ENCODE results near the gene C11orf24.
A peak's percentile ranks its signal among the peaks of the same experiment; 100 is the strongest.

The C11orf24 gene

GRCh38 chr11:68271781-68272608 is at the start of gene C11orf24:
TSS of gene C11orf24 (minus strand) at chr11:68271973. CDS start at chr11:68263767, 8,206 bp downstream.
- DNase-seq (ENCODE audit: low read depth in 1 of 2, low spot score in 1 of 2): peak; percentile 85 to 91

DNA sequence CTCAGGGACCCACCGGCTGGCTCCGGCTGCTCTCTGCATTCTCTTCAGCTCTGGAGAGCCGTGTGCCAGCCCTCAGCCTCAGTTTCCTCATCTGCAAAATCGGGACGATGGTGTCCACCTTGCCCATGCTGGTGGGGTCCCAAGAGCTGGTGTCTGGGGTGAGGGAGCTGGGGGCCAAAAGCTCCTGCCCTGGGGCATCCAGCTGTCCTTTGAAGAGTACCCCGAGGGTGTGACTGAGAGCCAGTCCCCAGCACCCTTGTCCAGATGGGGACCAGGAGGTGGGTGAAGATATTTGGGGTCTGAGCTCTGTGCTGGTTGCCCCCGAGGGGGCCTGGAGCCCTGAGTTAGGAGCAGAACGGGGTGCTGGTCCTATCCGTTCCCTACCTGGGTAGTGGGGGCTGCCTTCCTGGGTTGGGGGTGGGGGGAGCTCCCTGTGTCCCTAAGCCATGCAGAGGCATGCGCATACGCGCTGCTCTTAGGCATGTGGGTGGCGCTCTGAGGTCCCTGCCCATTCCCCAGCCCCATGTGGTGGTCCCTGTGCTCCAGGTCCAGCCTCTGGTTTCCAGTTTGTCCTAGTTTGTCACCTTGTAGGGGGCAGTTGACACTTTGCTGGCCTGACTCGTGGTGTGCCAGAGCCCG is 45.5 kb upstream of the C11orf24 start:
- DNase-seq (ENCODE audit: low read depth in 1 of 2, low spot score in 1 of 2): no peak

DNA sequence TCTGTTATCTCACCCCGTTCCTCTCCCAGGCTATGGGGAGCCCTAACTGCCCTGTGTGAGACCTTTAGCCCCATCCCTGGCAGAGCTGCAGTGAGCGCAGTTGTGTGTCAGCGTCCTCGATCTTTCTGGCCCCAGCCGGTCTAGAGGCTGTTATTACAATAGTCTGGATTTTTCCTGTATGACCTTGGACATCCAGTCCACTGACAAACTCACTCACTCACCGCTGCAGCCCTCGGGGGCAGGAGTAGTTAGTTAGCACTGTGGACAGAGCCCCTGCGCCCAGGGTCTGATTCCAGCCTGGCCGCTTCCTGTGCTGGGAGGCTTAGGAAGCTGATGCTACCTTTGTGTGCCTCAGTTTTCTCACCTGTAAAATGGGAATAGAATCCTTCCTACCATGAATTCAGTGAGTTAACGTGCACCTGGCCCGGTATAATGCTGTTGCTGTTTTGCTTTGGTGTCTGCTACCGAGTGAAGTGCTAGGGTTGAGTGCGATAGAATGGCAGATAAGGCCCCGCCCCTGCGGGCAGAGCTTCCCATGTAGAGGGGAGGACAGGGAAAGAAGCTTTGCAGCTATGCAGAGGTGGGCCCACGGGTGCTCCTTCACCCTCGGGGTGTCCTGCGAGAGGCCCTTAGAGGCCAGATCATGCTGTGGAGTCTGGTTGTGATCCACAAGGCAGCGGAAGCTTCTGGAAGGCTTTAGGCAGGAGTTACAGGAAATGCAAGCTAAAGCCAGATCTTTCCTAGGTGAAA is 43.6 kb upstream of the C11orf24 start:
- no peak for DNase-seq (ENCODE audit: low read depth in 1 of 2, low spot score in 1 of 2)

DNA sequence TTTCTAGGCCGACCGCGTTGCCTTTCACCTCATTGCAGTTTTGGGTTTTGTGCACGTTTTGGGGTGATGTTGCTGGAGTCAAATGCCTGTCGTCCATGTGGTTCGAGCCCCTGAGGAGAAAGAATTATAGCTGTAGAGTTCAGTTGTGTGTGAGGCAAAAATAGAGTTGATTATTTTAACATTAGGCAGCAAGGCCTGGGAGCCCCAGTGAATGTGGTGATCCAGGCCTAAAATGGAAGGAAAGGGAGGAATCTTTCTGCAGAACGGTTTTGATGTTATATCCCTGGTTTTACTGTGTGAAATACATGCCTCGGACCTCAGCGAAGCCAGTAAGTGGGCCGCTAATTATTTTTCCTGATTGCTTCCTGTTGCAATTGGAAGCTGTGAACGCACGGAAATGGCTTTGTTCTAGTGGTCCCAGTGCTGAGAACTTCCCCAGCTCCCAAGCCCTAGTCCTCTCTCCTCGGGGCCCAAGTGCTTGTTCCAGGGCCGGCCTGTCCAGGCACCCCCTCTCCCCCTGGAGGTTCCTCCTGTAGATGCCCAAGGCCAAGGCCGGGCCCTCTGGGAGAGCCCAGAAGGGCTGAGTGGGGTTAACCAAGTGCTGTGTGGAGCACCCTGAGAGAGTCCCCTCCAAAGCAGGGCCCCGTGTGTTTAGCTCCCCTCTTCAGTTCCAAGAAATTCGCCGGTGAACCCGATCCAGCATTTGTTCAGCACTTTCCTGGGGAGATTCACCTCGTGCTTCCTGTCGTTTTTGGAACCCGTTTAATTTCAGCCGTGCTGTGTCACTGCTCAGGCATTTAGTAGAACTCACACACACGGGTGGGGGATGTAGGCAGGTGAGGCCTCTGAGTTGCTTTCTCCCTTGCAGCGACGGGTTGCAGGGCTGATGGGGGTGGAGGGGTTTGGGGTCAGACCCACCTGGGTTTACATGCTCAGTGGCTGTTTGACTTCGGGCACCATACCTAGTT is 42.7 kb upstream of the C11orf24 start:
- DNase-seq (ENCODE audit: low read depth in 1 of 2, low spot score in 1 of 2): no peak

GRCh38 chr11:68313574-68314202 is 41.9 kb upstream of the C11orf24 start:
- no peak for DNase-seq (ENCODE audit: low read depth in 1 of 2, low spot score in 1 of 2)

- no peak for DNase-seq (ENCODE audit: low read depth in 1 of 2, low spot score in 1 of 2)
Measured at GRCh38 chr11:68312780-68313573, 41.2 kb upstream of the C11orf24 start.

GRCh38 chr11:68312117-68312779 is 40.5 kb upstream of the C11orf24 start, which contains the start of gene LRP5:
TSS of gene LRP5 (plus strand) at chr11:68312591. CDS start at chr11:68312715, 124 bp downstream.
- no peak for DNase-seq (ENCODE audit: low read depth in 1 of 2, low spot score in 1 of 2)

DNA sequence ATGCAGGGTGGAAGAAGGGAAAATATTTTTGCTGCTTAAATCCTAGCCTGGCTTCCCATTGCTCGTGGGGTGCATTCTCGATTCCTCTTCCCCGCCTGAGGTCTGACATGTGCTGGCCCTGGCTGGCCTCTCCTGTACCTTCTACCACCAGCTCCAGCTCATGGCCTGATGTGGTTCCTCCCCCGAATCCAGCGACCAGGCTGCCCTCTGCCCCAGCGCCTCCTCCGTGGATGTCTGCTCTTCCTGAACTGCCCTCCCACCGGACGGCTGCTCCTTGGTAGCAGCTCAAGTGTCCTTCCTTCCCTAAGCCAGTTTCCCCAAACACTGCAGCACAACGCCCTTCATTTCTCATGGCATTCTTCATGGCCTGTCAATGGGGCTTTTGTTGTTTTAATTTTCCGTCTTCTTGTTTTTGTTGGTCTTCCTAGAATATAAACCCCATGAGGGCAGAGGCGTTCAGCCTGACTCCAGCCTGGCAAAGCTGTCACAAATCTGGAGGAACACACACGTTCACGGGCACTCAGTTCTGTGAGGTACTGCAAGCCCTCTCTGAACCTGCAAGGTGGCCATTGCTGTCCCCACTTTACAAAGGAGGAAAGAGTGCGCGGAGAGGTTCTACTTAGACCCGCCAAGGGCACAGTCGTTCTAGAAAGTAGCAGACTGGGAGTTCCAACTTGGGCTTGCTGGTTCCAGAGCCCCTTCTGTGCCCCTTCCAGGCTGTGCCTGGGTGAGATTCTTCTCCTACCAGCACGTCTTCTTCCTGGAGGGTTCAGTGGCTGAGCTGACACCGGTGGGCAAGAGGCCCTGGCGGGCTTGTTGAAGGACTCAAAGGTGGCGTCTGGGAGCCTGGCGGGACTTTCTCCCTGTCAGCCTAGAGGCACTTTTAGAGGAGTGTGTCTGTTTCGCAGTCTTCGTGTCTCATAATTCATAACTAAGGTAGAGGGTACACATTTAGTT is 39.7 kb upstream of the C11orf24 start:
- no peak for DNase-seq (ENCODE audit: low read depth in 1 of 2, low spot score in 1 of 2)

GRCh38 chr11:68309621-68310185 is 37.9 kb upstream of the C11orf24 start:
- DNase-seq (ENCODE audit: low read depth in 1 of 2, low spot score in 1 of 2): no peak

DNA sequence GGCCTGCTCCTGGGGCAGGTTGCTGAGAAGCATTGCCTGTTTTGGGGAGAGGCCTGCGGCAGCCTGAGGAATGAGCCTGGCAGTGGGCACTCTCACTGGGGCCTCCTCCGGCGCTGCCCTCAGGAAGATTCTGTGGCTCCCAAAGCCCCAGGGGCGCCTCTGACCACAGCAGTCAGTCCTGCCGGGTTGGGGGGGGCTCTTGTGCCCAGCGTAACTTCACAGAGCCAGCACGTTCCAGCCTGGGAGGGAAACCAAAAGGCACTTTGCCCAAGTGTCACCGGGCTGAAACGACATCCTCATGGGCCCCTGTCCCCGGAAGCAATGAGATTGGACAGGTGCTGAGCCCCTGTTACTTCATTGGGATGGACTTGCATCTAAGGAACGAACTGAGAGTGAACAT is 36.3 kb upstream of the C11orf24 start:
- DNase-seq (ENCODE audit: low read depth in 1 of 2, low spot score in 1 of 2): no peak

GRCh38 chr11:68306636-68307035 is 34.9 kb upstream of the C11orf24 start:
- DNase-seq (ENCODE audit: low read depth in 1 of 2, low spot score in 1 of 2): no peak

GRCh38 chr11:68303982-68304780 is 32.4 kb upstream of the C11orf24 start:
- DNase-seq (ENCODE audit: low read depth in 1 of 2, low spot score in 1 of 2): no peak

DNA sequence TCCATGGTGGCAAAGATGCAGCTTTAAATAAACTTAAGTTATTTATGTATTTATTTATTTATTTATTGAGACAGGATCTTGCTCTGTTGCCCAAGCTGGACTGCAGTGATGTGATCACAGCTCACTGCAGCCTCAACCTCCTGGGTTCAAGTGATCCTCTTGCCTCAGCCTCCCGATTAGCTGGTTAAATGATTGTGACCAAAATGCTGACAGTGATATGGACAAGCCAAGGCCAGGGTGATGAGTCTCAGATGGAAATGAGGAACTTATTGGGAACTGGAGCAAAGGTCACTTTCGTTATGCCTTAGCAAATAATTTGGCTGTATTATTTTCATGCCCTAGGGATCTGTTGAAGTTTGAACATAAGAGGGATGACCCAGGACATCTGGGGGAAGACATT is 31.3 kb upstream of the C11orf24 start:
- DNase-seq (ENCODE audit: low read depth in 1 of 2, low spot score in 1 of 2): no peak

GRCh38 chr11:68302670-68303069 is 30.9 kb upstream of the C11orf24 start:
- DNase-seq (ENCODE audit: low read depth in 1 of 2, low spot score in 1 of 2): no peak

- no peak for DNase-seq (ENCODE audit: low read depth in 1 of 2, low spot score in 1 of 2)
Measured at GRCh38 chr11:68302256-68302655, 30.5 kb upstream of the C11orf24 start.

DNA sequence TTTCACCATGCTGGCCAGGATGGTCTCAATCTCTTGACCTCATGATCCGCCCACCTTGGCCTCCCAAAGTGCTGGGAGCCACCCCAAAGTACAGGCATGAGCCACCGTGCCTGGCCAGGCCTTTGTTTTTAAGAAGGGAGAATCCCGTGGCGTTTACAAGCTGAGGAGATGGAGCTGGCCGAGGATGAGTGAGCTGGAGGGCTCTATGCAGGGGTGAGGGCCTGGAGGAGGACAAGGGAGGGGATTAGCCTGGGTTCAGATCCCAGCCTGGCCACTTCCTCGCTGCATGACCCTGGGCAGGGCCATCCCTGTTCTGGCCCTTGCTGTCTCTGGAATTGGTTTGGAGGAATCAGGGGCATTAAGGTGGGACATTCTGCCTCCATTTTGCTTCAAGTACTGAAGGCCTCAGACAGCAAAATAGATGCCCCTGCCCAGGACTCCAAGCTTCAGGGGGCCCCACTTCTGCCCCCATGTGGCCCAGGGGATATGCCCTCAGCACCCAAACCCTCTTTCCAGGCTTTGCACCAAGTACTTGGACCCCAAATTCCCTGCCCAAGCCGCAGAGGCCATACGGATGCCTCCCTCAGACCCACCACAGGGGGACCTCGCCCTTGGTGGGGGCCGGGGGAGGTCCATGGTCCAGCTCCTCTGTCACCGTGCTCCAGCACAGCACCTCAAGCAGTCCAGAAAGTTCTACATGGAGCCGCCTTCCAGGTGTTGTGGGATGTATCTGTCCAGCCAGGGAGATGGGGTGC is 28.5 kb upstream of the C11orf24 start:
- DNase-seq (ENCODE audit: low read depth in 1 of 2, low spot score in 1 of 2): no peak

All from activated T-helper 1 cell treated with anti-CD3 and anti-CD28 coated beads, Interleukin-2, amount 50 U/mL, for 16 hours (primary cell).